Nephron (organoid): ENCODE data around the gene CUL3.
"Not testable (repeated sequence)": the region's sequence is repeated elsewhere in the genome, so short reads cannot be mapped to it uniquely, and the experiment has no call there.

Source experiments
- H3K27ac Mint-ChIP-seq, 3 experiments: 2 replicates each; pipeline ENCODE4 v1.8.0; 2020; ENCODE audit warnings: mixed read lengths in 3 of 3, mild to moderate bottlenecking in 2 of 3, moderate library complexity in 1 of 3
- H3K27me3 Mint-ChIP-seq: 2 replicates; pipeline ENCODE4 v1.8.0; 2021; ENCODE audit warnings: low read depth, mild to moderate bottlenecking, moderate library complexity, mixed read lengths
- H3K36me3 Mint-ChIP-seq: 2 replicates; pipeline ENCODE4 v1.8.0; 2020; ENCODE audit warnings: low read depth, mixed read lengths
- H3K4me1 Mint-ChIP-seq: 2 replicates; pipeline ENCODE4 v1.8.0; 2020; ENCODE audit warnings: mixed read lengths
- H3K4me3 Mint-ChIP-seq, 3 experiments: 2 replicates each; pipeline ENCODE4 v1.8.0; 2020; ENCODE audit warnings: mild to moderate bottlenecking in 3 of 3, mixed read lengths in 3 of 3, moderate library complexity in 2 of 3
- H3K9me3 Mint-ChIP-seq: 2 replicates; pipeline ENCODE4 v1.8.0; 2020; ENCODE audit warnings: mixed read lengths
- TF ChIP-seq, protein P1 (sequence below), 3 experiments: fragments of 200-600 bp; sonication (generic); IDR thresholded peaks; one replicate each; pipeline ENCODE4 v1.5.0; 2021; ENCODE audit warnings: antibody characterized with exemption in 3 of 3; ENCODE audit not compliant: unreplicated experiment in 3 of 3

CUL3 gene

DNA sequence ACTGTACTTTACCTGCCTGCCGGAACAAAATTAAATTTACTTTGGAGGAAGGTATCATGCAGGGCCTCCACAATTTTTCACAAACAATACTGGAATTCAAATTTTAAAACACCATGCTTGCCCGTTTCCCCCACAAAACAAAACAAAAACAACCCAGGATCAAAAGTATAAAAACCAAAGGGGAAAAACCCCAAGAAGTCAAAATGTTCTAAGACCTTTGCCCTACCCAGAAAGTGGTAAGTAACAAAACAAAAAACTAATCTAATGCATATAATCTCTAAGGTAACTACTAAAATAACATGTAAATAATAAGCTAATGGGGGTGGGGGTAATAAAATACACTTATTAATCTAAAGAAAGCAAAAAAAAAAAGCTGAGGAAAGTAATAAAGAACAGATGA is 60.5 kb downstream of the CUL3 start:
- peak overlapping the region in 2 of 3 experiments; percentile 6 to 13 for H3K27ac Mint-ChIP-seq

DNA sequence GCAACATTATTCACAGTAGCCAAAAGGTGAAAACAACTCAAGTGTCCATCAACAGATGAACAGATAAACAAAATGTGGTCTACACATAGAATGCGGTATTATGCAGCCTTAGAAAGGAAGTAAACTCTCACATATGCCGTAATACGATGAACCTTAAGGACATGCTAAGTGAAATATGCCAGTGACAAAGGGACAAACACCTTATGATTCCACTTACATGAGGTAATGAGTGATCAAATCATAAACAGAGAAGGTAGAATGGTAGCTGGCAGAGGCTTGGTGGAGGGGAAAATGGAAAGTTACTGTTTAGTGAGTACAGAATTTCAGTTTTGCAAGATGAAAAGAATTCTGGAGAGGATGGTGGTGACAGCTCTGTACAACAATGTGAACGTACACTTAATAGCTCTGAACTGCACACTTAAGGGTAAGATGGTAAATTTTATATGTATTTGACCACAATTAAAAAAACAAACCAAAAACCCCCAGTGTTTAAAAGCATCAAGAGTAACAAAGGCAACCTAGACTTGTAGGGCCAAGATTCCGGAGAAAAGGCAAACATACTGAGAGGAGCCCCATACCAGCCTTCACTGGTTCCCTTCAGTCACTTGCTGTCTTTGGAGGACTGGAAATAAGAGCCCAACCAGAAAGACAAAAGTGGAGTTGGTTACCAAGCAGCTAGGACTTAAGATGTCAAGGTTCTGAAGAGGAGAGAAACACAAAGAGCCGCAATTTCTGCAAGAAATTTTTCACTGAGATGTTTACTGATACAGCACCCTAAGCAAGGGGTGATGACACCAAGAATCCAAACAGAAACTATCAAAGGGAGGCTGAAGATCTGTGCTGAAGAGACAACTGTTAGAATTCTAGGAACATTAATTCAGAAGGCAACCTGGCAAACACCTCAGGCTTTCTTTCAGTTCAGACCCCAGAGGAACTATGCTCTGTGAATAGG is 61.3 kb downstream of the CUL3 start:
- TF ChIP-seq, protein P1, sequence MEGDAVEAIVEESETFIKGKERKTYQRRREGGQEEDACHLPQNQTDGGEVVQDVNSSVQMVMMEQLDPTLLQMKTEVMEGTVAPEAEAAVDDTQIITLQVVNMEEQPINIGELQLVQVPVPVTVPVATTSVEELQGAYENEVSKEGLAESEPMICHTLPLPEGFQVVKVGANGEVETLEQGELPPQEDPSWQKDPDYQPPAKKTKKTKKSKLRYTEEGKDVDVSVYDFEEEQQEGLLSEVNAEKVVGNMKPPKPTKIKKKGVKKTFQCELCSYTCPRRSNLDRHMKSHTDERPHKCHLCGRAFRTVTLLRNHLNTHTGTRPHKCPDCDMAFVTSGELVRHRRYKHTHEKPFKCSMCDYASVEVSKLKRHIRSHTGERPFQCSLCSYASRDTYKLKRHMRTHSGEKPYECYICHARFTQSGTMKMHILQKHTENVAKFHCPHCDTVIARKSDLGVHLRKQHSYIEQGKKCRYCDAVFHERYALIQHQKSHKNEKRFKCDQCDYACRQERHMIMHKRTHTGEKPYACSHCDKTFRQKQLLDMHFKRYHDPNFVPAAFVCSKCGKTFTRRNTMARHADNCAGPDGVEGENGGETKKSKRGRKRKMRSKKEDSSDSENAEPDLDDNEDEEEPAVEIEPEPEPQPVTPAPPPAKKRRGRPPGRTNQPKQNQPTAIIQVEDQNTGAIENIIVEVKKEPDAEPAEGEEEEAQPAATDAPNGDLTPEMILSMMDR (IDR thresholded peaks at IDR 0.05; ENCODE audit: unreplicated experiment in 3 of 3), result no peak
- Mint-ChIP-seq H3K36me3 (peaks cover 20% of the 10 kb centered on the region), H3K27me3 (no peaks in the 10 kb centered on the region), H3K4me1 (peaks cover 48% of the 10 kb centered on the region), H3K27ac (peak overlapping the region in 2 of 3 experiments; percentile 6 to 13), H3K9me3 (no peaks in the 10 kb centered on the region), H3K4me3 (no peak overlapping the region)

More for the DNA sequence above, 60.5 kb downstream of the CUL3 start:
- Mint-ChIP-seq H3K4me1 (peaks cover 48% of the 10 kb centered on the region), H3K9me3 (no peaks in the 10 kb centered on the region), H3K36me3 (peaks cover 24% of the 10 kb centered on the region), H3K4me3 (no peak overlapping the region), H3K27me3 (no peaks in the 10 kb centered on the region)
- TF ChIP-seq, protein P1 (IDR thresholded peaks at IDR 0.05; ENCODE audit: unreplicated experiment in 3 of 3), result no peak

DNA sequence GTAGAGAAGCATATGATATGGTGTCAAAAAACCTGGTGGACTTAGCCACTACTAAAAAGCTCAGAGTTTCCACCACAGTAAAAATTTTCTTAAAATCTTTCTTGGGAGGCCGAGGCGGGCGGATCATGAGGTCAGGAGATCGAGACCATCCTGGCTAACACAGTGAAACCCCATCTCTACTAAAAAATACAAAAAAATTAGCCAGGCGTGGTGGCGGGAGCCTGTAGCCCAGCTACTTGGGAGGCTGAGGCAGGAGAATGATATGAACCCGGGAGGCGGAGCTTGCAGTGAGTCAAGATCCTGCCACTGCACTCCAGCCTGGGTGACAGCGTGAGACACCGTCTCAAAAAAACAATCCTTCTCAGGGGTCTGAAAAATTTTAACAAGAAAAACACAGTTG is 62.7 kb downstream of the CUL3 start:
- H3K9me3 Mint-ChIP-seq, H3K4me3 Mint-ChIP-seq, H3K27ac Mint-ChIP-seq, H3K27me3 Mint-ChIP-seq: not testable (repeated sequence)
- Mint-ChIP-seq H3K4me1 (peaks cover 39% of the 10 kb centered on the region), H3K36me3 (peaks cover 13% of the 10 kb centered on the region)

DNA sequence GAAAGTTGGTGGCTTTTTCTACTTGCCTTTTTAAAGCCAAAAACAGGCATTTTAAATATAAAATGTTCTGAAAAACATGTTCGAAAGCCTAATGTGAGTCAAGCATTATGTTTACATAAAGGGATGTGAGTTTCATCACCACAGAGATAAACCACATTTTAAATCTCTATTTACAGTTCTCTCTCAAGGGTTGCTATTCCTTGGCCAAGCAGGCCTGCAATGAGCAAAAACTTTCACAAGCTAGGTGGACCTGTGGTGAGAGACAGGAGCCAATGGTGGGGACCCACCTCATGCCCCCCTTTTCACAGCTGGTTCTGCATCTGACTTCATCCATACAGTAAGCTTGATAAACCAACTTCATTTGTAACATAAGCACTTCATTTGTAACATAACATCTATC is 65.1 kb downstream of the CUL3 start:
- Mint-ChIP-seq H3K27me3 (no peaks in the 10 kb centered on the region), H3K9me3 (no peaks in the 10 kb centered on the region), H3K4me1 (peaks cover 22% of the 10 kb centered on the region), H3K4me3 (no peak overlapping the region), H3K36me3 (peaks cover 21% of the 10 kb centered on the region), H3K27ac (peak overlapping the region in 2 of 3 experiments; percentile 6 to 65)
- TF ChIP-seq, protein P1 (IDR thresholded peaks at IDR 0.05; ENCODE audit: unreplicated experiment in 3 of 3), result no peak

DNA sequence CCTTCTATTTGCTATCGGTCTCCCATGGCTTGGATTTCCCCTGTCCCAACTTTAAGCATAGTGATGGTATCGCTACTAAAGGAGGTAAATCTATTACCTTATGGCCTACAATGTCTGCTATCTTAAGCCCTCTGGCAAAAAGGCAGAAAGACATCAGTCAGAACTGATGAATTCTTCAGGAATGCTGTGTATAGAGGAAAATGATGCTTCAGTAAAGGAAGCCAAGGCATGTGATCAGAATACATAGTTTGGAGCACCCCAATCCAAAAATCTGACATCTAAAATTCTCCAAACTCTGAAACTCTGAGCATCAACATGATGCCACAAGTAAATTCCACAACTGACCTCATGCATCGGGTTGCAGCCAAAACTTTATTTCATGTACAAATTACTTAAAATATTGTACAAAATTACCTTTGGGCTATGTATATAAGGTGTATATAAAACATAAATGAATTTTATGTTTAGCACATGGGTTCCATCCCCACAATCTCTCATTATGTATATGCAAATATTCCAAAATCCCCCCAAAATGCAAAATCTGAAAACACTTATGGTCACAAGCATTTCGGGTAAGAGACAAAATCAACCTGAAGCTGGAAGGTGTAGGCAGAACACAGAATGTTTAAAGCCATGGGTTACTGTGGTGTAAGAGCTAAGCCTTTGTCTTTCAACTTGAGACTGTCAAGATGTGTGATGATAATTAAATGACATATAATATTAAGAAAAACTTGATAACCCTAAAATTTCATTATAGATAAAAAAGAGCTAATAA is 66.2 kb downstream of the CUL3 start:
- Mint-ChIP-seq H3K27me3 (no peaks in the 10 kb centered on the region), H3K9me3 (no peaks in the 10 kb centered on the region), H3K4me1 (peaks cover 13% of the 10 kb centered on the region), H3K4me3 (no peak overlapping the region), H3K36me3 (peaks cover 21% of the 10 kb centered on the region), H3K27ac (no peak overlapping the region)
- TF ChIP-seq, protein P1 (IDR thresholded peaks at IDR 0.05; ENCODE audit: unreplicated experiment in 3 of 3), result no peak

DNA sequence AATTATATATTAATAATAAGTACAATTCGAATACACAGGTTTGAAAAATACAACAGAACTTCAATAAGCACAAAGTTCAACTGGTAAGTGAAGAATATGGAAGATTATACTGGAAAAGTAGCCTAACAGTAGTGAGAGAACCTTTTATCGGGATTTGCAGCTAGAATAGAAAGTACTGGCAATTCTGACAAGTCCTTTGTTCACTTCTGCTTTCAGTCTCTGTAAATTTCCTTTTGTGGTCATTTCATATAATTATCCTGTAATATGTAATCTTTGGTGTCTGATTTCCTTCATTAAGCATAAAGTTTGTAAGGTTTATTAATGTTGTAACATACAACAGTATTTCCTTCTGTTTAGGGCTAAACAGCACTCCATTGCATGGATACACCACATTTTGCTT is 67.2 kb downstream of the CUL3 start:
- Mint-ChIP-seq H3K4me1 (peaks cover 15% of the 10 kb centered on the region), H3K36me3 (peaks cover 26% of the 10 kb centered on the region), H3K4me3 (no peak overlapping the region), H3K27me3 (no peaks in the 10 kb centered on the region), H3K9me3 (no peaks in the 10 kb centered on the region), H3K27ac (no peak overlapping the region)
- TF ChIP-seq, protein P1 (IDR thresholded peaks at IDR 0.05; ENCODE audit: unreplicated experiment in 3 of 3), result no peak

DNA sequence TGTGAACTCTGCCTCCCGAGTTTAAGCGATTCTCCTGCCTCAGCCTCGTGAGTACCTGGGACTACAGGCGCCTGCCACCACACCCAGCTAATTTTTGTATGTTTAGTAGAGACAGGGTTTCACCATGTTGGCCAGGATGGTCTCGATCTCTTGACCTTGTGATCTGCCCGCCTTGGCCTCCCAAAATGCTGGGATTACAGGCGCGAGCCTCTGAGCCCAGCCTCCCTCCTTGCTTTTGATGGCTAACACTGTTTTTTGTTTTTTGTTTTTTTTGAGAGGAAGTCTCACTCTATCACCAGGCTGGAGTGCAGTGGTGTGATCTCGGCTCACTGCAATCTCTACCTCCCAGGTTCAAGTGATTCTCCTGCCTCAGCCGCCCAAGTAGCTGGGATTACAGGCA is 68.8 kb downstream of the CUL3 start:
- Mint-ChIP-seq H3K4me1 (peaks cover 15% of the 10 kb centered on the region), H3K36me3 (peaks cover 31% of the 10 kb centered on the region)
- not testable (repeated sequence) for H3K27ac Mint-ChIP-seq, H3K4me3 Mint-ChIP-seq, H3K27me3 Mint-ChIP-seq, H3K9me3 Mint-ChIP-seq
